OCI-LY3 (cell line): ENCODE results near the gene FAHD1.

ENCODE experiments used
- EZH2phosphoT487 ChIP-seq: fragments of 200-600 bp; shearing (Covaris generic); IDR thresholded peaks from 2 replicates; pipeline ENCODE4 v1.6.1; 2018; ENCODE audit warnings: antibody characterized with exemption, mixed run types, low read depth
- TF ChIP-seq, protein P1 (sequence below): fragments of 200-600, 300-600 bp; sonication (generic); IDR thresholded peaks from 2 replicates; pipeline ENCODE4 v1.5.1; 2014; ENCODE audit warnings: antibody characterized with exemption, low read length, low read depth

DNA sequence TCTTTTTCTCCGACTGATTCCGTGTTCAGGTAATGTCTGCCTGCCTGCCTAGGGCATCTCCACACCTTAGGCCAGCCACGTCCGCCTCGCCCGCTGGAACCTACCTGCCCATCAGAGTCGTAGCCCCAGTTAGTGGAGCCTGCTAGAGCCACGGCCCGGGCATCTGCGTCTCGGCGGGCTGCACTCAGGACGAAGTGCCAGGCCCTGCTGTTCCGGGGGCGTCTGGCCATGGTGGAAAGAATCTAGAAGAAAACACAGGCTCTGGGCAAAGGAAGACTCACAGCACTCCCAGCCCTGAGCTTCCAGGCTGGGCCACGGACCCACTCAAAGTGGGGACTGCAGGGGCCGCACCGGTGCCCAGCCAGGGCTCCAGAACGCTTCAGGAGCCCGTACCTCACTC is 45.8 kb upstream of the FAHD1 start:
- TF ChIP-seq, protein P1, sequence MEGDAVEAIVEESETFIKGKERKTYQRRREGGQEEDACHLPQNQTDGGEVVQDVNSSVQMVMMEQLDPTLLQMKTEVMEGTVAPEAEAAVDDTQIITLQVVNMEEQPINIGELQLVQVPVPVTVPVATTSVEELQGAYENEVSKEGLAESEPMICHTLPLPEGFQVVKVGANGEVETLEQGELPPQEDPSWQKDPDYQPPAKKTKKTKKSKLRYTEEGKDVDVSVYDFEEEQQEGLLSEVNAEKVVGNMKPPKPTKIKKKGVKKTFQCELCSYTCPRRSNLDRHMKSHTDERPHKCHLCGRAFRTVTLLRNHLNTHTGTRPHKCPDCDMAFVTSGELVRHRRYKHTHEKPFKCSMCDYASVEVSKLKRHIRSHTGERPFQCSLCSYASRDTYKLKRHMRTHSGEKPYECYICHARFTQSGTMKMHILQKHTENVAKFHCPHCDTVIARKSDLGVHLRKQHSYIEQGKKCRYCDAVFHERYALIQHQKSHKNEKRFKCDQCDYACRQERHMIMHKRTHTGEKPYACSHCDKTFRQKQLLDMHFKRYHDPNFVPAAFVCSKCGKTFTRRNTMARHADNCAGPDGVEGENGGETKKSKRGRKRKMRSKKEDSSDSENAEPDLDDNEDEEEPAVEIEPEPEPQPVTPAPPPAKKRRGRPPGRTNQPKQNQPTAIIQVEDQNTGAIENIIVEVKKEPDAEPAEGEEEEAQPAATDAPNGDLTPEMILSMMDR, result no peak
- TF ChIP-seq EZH2phosphoT487, result no peak
